Fibroblast of the aortic adventitia (primary cell): ENCODE data around the gene ABHD12. TPM values are rescaled to one million over a fixed set of nuclear protein-coding genes. Genes with fewer than 3 reads are reported as not detected.

Experiments
- DNase-seq: peaks from one replicate; pipeline ENCODE4 v3.0.0-alpha.2; 2010; ENCODE audit warnings: low read depth
- H3K4me3 ChIP-seq: 2 replicates; pipeline ENCODE4 v1.5.1; 2011; ENCODE audit warnings: low read depth, mild to moderate bottlenecking, control low read depth, low read length, moderate library complexity
- CTCF ChIP-seq: IDR thresholded peaks from 2 replicates; pipeline ENCODE4 v1.5.1; 2011; ENCODE audit warnings: mild to moderate bottlenecking, low read length, control low read depth, inconsistent platforms; ENCODE audit not compliant: insufficient read depth
- total RNA-seq: library from RNA; depleted of rRNA; stranded (reverse); fragments of >200 nt; gene quantifications from 2 replicates; pipeline ENCODE4 v1.2.3, GENCODE V29; 2012; ENCODE audit warnings: low replicate concordance

ABHD12 gene
- total RNA-seq, 1 donor, result 25.9 TPM

- no peak for TF ChIP-seq CTCF
- DNase-seq, result no peak
- no peak overlapping the region for H3K4me3 ChIP-seq
These were observed 104.5 kb downstream of the ABHD12 start for GRCh38 chr20:25285856-25286798.

GRCh38 chr20:25285091-25285647 lies 105.5 kb downstream of the ABHD12 start:
- DNase-seq, result no peak
- no peak for TF ChIP-seq CTCF
- H3K4me3 ChIP-seq, result no peak overlapping the region

GRCh38 chr20:25284131-25284601 lies 106.5 kb downstream of the ABHD12 start:
- no peak for DNase-seq
- no peak overlapping the region for H3K4me3 ChIP-seq
- no peak for TF ChIP-seq CTCF

GRCh38 chr20:25283221-25283951 lies 107.2 kb downstream of the ABHD12 start:
- no peak for TF ChIP-seq CTCF
- H3K4me3 ChIP-seq, result no peak overlapping the region
- DNase-seq, result no peak

GRCh38 chr20:25282796-25283195 lies 107.8 kb downstream of the ABHD12 start:
- no peak for DNase-seq
- TF ChIP-seq CTCF, result no peak

GRCh38 chr20:25282034-25282781 lies 108.4 kb downstream of the ABHD12 start:
- DNase-seq, result no peak
- TF ChIP-seq CTCF, result no peak
- H3K4me3 ChIP-seq, result no peak overlapping the region

More at GRCh38 chr20:25282796-25283195, 107.8 kb downstream of the ABHD12 start:
- no peak overlapping the region for H3K4me3 ChIP-seq
